Progenitor cell of endocrine pancreas (in vitro differentiated cells): Measurements from ENCODE around the gene SAFB. TPM values are rescaled to one million over a fixed set of nuclear protein-coding genes. Genes with fewer than 3 reads are reported as not detected.
A peak's percentile ranks its signal among the peaks of the same experiment; 100 is the strongest.

Experiments
- DNase-seq: peaks from one replicate; pipeline ENCODE4 v3.0.0; 2021; ENCODE audit warnings: low spot score; ENCODE audit not compliant: unreplicated experiment
- H3K27ac Mint-ChIP-seq: 2 replicates; pipeline ENCODE4 v1.8.0; 2021; ENCODE audit warnings: mild to moderate bottlenecking, moderate library complexity, mixed read lengths
- H3K27me3 Mint-ChIP-seq: 2 replicates; pipeline ENCODE4 v1.8.0; 2021; ENCODE audit warnings: mixed read lengths
- H3K36me3 Mint-ChIP-seq: 2 replicates; pipeline ENCODE4 v1.8.0; 2022; ENCODE audit warnings: mixed read lengths; ENCODE audit not compliant: insufficient read depth
- H3K4me1 Mint-ChIP-seq: 2 replicates; pipeline ENCODE4 v1.8.0; 2021; ENCODE audit warnings: low read depth, mixed read lengths
- H3K4me3 Mint-ChIP-seq: 2 replicates; pipeline ENCODE4 v1.8.0; 2021; ENCODE audit warnings: low read depth, mild to moderate bottlenecking, moderate library complexity, mixed read lengths
- H3K9me3 Mint-ChIP-seq: 2 replicates; pipeline ENCODE4 v1.8.0; 2021; ENCODE audit warnings: low read depth, mixed read lengths
- total RNA-seq: library from RNA; stranded (reverse); gene quantifications from 2 replicates; pipeline ENCODE4 v1.2.1, GENCODE V29; 2021
- TF ChIP-seq, protein P1 (sequence below): fragments of 200-600 bp; sonication (generic); IDR thresholded peaks from one replicate; pipeline ENCODE4 v1.5.0; 2021; ENCODE audit warnings: antibody characterized with exemption, mild to moderate bottlenecking; ENCODE audit not compliant: unreplicated experiment

Gene SAFB
- total RNA-seq, 1 donor from 2014 or later, result 169 TPM

DNA sequence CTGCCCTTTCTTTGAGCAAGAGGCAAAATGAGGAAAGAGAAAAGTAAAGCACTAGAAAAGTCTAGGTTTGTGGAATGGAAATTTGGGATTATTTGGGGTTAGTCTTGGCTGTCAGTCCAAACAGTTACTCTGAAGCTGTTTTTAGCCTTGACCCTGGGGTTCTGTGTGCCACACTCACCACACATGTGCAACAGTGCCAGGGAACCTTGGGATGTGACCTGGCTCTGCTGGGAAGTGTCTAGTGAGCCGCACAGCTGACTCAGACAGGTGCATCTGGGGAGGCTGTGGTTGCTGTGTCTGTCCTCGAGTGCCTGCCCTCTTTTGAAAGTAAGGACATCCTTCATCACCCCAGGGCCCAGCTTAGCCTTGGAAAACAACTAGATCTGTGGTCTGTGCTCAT lies 41.6 kb downstream of the SAFB start:
- DNase-seq, result no peak
- Mint-ChIP-seq H3K4me1 (no peaks in the 10 kb centered on the region), H3K36me3 (peaks cover 31% of the 10 kb centered on the region), H3K9me3 (no peaks in the 10 kb centered on the region), H3K27ac (peak overlapping the region; percentile 75), H3K27me3 (no peaks in the 10 kb centered on the region), H3K4me3 (no peak overlapping the region)
- TF ChIP-seq, protein P1, sequence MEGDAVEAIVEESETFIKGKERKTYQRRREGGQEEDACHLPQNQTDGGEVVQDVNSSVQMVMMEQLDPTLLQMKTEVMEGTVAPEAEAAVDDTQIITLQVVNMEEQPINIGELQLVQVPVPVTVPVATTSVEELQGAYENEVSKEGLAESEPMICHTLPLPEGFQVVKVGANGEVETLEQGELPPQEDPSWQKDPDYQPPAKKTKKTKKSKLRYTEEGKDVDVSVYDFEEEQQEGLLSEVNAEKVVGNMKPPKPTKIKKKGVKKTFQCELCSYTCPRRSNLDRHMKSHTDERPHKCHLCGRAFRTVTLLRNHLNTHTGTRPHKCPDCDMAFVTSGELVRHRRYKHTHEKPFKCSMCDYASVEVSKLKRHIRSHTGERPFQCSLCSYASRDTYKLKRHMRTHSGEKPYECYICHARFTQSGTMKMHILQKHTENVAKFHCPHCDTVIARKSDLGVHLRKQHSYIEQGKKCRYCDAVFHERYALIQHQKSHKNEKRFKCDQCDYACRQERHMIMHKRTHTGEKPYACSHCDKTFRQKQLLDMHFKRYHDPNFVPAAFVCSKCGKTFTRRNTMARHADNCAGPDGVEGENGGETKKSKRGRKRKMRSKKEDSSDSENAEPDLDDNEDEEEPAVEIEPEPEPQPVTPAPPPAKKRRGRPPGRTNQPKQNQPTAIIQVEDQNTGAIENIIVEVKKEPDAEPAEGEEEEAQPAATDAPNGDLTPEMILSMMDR, result no peak

DNA sequence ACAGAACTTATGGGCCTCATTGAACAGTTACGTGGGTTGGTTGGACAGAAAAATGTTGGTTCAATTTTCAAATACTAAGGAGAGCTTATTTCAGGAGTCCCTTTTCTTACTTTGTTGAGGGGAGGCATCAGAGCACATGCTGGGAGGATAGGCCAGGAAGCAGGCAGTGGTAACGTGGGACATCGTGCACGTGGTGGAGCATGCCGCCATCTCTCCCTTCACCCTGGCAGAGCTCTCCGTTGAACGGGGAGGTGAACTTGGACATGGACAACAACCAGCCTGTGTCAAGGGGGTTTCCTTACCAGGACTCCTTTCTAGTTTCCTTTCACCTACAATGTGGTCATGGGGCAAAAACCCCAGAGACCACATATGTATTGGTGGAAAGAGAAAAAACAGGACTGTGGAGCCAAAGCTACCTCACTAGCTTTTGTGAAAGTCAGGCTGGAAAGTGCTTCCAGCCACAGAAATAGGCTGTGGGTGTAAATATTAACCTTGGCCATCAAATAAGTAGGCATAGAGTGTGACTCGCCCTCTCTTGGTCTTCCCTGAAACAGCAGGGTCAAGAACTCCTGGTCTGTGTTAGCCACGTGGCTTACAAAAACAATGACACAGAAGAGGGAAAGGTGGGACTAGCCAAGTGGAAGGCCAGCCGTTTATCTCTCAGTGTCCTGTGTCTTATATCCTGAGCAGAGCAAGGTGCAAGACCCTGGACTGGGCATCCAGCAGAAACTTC lies 43.1 kb downstream of the SAFB start:
- no peaks in the 10 kb centered on the region for H3K4me1 Mint-ChIP-seq
- DNase-seq, result no peak
- H3K27me3 Mint-ChIP-seq, result no peaks in the 10 kb centered on the region
- H3K27ac Mint-ChIP-seq, result peak overlapping the region; percentile 86
- H3K4me3 Mint-ChIP-seq, result no peak overlapping the region
- no peaks in the 10 kb centered on the region for H3K9me3 Mint-ChIP-seq
- H3K36me3 Mint-ChIP-seq, result peaks cover 32% of the 10 kb centered on the region
- TF ChIP-seq, protein P1, result no peak

DNA sequence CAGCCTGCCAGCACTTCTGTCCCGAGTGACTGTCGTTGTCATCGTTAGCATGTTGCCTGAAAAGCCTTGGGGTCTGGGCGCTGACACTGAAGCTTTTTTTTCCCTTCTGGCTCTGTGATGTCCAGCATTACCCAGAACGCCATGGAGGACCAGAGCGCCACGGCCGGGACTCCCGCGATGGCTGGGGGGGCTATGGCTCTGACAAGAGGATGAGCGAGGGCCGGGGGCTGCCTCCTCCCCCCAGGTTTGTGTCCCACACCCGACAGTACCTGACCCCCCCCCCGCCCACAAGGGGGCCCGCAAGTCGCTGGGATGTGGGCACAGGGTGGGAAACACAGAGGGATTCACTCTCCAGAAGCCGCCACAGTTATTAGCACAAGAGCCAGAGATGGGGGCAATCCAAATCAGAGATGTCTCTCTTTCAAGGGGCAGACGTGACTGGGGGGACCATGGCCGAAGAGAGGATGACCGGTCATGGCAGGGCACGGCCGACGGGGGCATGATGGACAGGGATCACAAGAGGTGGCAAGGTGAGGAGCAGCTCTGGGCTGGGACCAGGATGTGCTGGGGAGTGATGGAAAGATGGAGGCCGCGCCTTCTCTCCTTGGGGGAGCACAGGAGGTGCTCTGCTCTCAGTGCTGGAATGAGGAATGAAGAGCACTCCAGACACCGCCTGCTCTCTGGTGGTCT lies 44.2 kb downstream of the SAFB start:
- Mint-ChIP-seq H3K36me3 (peaks cover 33% of the 10 kb centered on the region), H3K27ac (no peak overlapping the region), H3K4me1 (no peaks in the 10 kb centered on the region), H3K4me3 (no peak overlapping the region), H3K9me3 (no peaks in the 10 kb centered on the region), H3K27me3 (no peaks in the 10 kb centered on the region)
- TF ChIP-seq, protein P1, result no peak
- no peak for DNase-seq

DNA sequence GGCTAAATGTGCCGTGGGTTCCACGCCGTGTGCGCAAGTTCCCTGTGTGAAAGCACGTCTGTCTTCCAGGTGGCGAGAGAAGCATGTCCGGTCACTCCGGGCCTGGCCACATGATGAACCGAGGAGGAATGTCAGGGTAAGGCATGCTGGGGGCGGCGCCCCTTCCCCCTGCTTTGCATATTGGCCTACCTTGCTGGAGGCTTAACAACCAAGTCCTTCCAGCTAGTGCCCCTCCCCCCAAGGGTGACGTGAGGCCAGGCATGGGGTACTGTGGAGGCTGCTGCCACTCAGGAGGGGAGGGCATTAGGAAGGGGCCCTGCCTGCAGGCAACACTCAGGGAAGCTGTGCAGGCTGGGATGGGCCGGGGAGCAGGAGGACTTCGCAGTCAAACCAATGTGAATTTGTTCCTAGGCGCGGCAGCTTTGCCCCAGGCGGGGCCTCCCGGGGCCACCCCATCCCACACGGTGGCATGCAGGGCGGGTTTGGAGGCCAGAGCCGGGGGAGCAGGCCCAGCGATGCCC lies 44.9 kb downstream of the SAFB start:
- H3K27ac Mint-ChIP-seq, result no peak overlapping the region
- peaks cover 35% of the 10 kb centered on the region for H3K36me3 Mint-ChIP-seq
- no peak overlapping the region for H3K4me3 Mint-ChIP-seq
- no peaks in the 10 kb centered on the region for H3K27me3 Mint-ChIP-seq
- TF ChIP-seq, protein P1, result no peak
- no peaks in the 10 kb centered on the region for H3K9me3 Mint-ChIP-seq
- DNase-seq, result no peak
- no peaks in the 10 kb centered on the region for H3K4me1 Mint-ChIP-seq

DNA sequence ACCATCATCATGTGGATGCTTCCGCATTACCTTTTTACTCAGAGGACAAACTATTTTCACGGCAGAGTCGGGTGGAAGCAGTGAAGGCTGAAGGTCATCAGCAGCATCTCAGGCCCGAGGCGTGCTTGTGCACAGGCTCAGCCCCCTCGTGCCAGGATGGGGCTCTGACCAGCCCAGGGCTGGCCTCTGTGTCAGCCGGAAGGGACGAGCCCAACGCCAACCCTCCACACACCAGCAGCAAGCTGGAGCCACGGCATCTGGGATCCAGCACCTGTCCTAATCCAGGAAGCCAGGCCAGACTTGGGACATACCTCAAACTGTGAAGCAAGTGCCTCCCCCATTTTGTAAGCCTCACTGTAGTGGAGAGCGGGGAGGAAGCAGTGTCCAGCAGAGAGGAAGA lies 46.3 kb downstream of the SAFB start:
- H3K4me1 Mint-ChIP-seq, result no peaks in the 10 kb centered on the region
- no peak for DNase-seq
- H3K9me3 Mint-ChIP-seq, result no peaks in the 10 kb centered on the region
- H3K27ac Mint-ChIP-seq, result no peak overlapping the region
- peaks cover 35% of the 10 kb centered on the region for H3K36me3 Mint-ChIP-seq
- no peaks in the 10 kb centered on the region for H3K27me3 Mint-ChIP-seq
- no peak overlapping the region for H3K4me3 Mint-ChIP-seq
- TF ChIP-seq, protein P1, result no peak
